GM12872 (cell line): ENCODE results near the gene CDC27.

Experiments
- TF ChIP-seq, protein P1 (sequence below): IDR thresholded peaks from 3 replicates; pipeline ENCODE4 v1.5.1; 2011; ENCODE audit warnings: low read depth, mild to moderate bottlenecking, low read length, moderate library complexity; ENCODE audit not compliant: insufficient read depth

CDC27 gene

DNA sequence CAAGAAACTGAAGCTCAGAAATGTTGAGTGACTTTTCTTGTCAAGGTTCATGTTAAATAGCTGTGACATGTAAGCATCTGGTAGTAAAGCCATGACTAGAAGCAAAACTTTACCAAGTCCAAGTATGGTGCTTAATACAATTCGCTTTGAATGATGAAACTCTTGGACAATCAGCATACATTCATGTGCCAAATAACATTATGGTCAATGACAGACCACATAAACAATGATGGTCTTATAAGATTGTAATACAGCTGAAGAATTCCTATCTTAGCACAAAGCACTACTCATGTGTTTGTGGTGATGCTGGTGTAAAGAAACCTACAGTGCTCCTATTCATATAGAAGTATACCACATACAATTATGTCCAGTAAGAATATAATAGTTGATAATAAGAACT is 112.9 kb downstream of the CDC27 start:
- TF ChIP-seq, protein P1, sequence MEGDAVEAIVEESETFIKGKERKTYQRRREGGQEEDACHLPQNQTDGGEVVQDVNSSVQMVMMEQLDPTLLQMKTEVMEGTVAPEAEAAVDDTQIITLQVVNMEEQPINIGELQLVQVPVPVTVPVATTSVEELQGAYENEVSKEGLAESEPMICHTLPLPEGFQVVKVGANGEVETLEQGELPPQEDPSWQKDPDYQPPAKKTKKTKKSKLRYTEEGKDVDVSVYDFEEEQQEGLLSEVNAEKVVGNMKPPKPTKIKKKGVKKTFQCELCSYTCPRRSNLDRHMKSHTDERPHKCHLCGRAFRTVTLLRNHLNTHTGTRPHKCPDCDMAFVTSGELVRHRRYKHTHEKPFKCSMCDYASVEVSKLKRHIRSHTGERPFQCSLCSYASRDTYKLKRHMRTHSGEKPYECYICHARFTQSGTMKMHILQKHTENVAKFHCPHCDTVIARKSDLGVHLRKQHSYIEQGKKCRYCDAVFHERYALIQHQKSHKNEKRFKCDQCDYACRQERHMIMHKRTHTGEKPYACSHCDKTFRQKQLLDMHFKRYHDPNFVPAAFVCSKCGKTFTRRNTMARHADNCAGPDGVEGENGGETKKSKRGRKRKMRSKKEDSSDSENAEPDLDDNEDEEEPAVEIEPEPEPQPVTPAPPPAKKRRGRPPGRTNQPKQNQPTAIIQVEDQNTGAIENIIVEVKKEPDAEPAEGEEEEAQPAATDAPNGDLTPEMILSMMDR: no peak

- TF ChIP-seq, protein P1: no peak
Observed at GRCh38 chr17:47072886-47073285, 116.2 kb downstream of the CDC27 start.
